Measurements from ENCODE around the gene WDFY4.

Gene WDFY4

GRCh38 chr10:48683424-48683823 is 1.2 kb upstream of the WDFY4 start:
- TF ChIP-seq ZNF211 (tag by site-specific recombination; IDR thresholded peaks at IDR 0.05; ENCODE audit: low read depth) (no peak), ZNF148 (tag by site-specific recombination; IDR thresholded peaks at IDR 0.05; ENCODE audit: borderline replicate concordance) (no peak), ZNF26 (tag by site-specific recombination; IDR thresholded peaks at IDR 0.05) (no peak), ZNF280C (tag by site-specific recombination; IDR thresholded peaks at IDR 0.05) (no peak), ZBTB26 (tag by site-specific recombination; optimal IDR thresholded peaks at IDR 0.05) (no peak), ZNF10 (tag by site-specific recombination; IDR thresholded peaks at IDR 0.05) (no peak), ZNF132 (tag by site-specific recombination; IDR thresholded peaks at IDR 0.05; ENCODE audit: borderline replicate concordance) (no peak)
- POLR2A ChIA-PET = no interaction called here
- H3K4me3 ChIP-seq (ENCODE audit: low read depth, low read length) = no peak overlapping the region
- H3K4me1 ChIP-seq (ENCODE audit: control insufficient read depth, insufficient read depth, low read length) = no peaks in the 10 kb centered on the region
- H3K9me3 ChIP-seq (ENCODE audit: control insufficient read depth, insufficient read depth, low read depth, low read length) = no peaks in the 10 kb centered on the region
- CTCF ChIA-PET = no interaction called here
- H3K36me3 ChIP-seq (ENCODE audit: control insufficient read depth in 2 of 2, insufficient read depth in 1 of 2, low read length in 2 of 2) = no peaks in the 10 kb centered on the region
- H3K27ac ChIP-seq (ENCODE audit: extremely low read depth, low read depth, low read length) = no peak overlapping the region

- CTCF ChIA-PET = interaction anchor here (1.1 kb wide), 1 partner anchor 169 kb away, joined by 3 read pairs; no protein-coding TSS in a partner anchor
- Histone ChIP-seq H3K36me3 (ENCODE audit: control insufficient read depth in 2 of 2, insufficient read depth in 1 of 2, low read length in 2 of 2) (no peaks in the 10 kb centered on the region), H3K9me3 (ENCODE audit: control insufficient read depth, insufficient read depth, low read depth, low read length) (no peaks in the 10 kb centered on the region), H3K27ac (ENCODE audit: extremely low read depth, low read depth, low read length) (no peak overlapping the region), H3K4me3 (ENCODE audit: low read depth, low read length) (no peak overlapping the region), H3K4me1 (ENCODE audit: control insufficient read depth, insufficient read depth, low read length) (no peaks in the 10 kb centered on the region)
- no peak for TF ChIP-seq ZNF155 (tag by site-specific recombination; IDR thresholded peaks at IDR 0.05)
- no peak for TF ChIP-seq PATZ1 (tag by site-specific recombination; IDR thresholded peaks at IDR 0.05)
- TF ChIP-seq ZNF2 (tag by site-specific recombination; IDR thresholded peaks at IDR 0.05) = no peak
- no peak for TF ChIP-seq ZNF202 (tag by site-specific recombination; IDR thresholded peaks at IDR 0.05; ENCODE audit: borderline replicate concordance)
- TF ChIP-seq ZSCAN18 (tag by site-specific recombination; IDR thresholded peaks at IDR 0.05) = no peak
- TF ChIP-seq ZSCAN16 (tag by site-specific recombination; IDR thresholded peaks at IDR 0.05) = no peak
- TF ChIP-seq ZNF514 (tag by site-specific recombination; IDR thresholded peaks at IDR 0.05) = no peak
- no peak for TF ChIP-seq ZNF292 (tag by site-specific recombination; IDR thresholded peaks at IDR 0.05; ENCODE audit: borderline replicate concordance, low read depth)
- no peak for TF ChIP-seq ZNF626 (tag by site-specific recombination; IDR thresholded peaks at IDR 0.05)
- TF ChIP-seq ZNF777 (tag by site-specific recombination; IDR thresholded peaks at IDR 0.05; ENCODE audit: borderline replicate concordance) = no peak
- no peak for TF ChIP-seq ZNF114 (tag by site-specific recombination; IDR thresholded peaks at IDR 0.05)
- TF ChIP-seq ZNF571 (tag by site-specific recombination; IDR thresholded peaks at IDR 0.05) = no peak
- TF ChIP-seq ZFP3 (tag by site-specific recombination; IDR thresholded peaks at IDR 0.05; ENCODE audit: low read depth) = no peak
- POLR2A ChIA-PET = no interaction called here
These were observed 805 bp upstream of the WDFY4 start for GRCh38 chr10:48683868-48684267.

All from HEK293 (cell line).